HepG2 (cell line): ENCODE data around the gene ATP13A2. TPM values are rescaled to one million over a fixed set of nuclear protein-coding genes. Genes with fewer than 3 reads are reported as not detected.

Experiments
- ATAC-seq: fragments of 200-7000 bp; cut with Tn5 transposase; 3 replicates; pipeline ENCODE4 v1.9.1; 2020; ENCODE audit warnings: mild to moderate bottlenecking, moderate library complexity
- BruUV-seq: library from RNA; stranded (reverse); fragments of 400-500 nt; replicated peaks from 2 replicates; lab custom pipeline; 2021; lab: Mats Ljungman, UMichigan
- CTCF ChIA-PET: fragments of 300-600 bp; formaldehyde crosslinking; extraction: SDS; loops from one replicate; lab custom pipeline; 2021; ENCODE audit warnings: low total read pairs, inconsistent platforms, low intra/inter-chr PET ratio; lab: Yijun Ruan, JAX
- POLR2A ChIA-PET: fragments of 350-600 bp; sonication (Branson Sonifier 250); formaldehyde crosslinking; loops from one replicate; lab custom pipeline; 2020; ENCODE audit warnings: antibody characterized with exemption, inconsistent platforms; lab: Yijun Ruan, JAX
- DNase-seq: peaks from one replicate; pipeline ENCODE4 v3.0.0-alpha.2; 2015; ENCODE audit warnings: low spot score
- FAIRE-seq: peaks from 3 replicates; lab custom pipeline; 2011; peaks lifted over from hg19 to GRCh38; lab: Jason Lieb, UNC
- H2AFZ ChIP-seq: one replicate; pipeline ENCODE4 v1.6.1; 2011; ENCODE audit warnings: low read length, inconsistent platforms
- H3K27ac ChIP-seq: fragments of 300-600 bp; 3 replicates; pipeline ENCODE4 v1.8.0; 2011; ENCODE audit warnings: mixed run types, mild to moderate bottlenecking, mixed read lengths, low read length, inconsistent platforms; ENCODE audit not compliant: insufficient read depth; ENCODE audit errors: extremely low read length
- H3K27me3 ChIP-seq, 2 experiments: fragments of 200-600 bp in 1 of 2; 2 replicates in 1 of 2; 3 replicates in 1 of 2; pipeline versions ENCODE4 v1.6.0 to v1.8.0; 2011; ENCODE audit warnings: low read length in 2 of 2, mild to moderate bottlenecking in 2 of 2, moderate library complexity in 2 of 2, inconsistent platforms in 1 of 2; ENCODE audit not compliant: insufficient read depth in 2 of 2, control insufficient read depth in 1 of 2
- H3K36me3 ChIP-seq, 2 experiments: fragments of 200-600 bp in 1 of 2; replicated peaks in 1 of 2; 2 replicates in 1 of 2; 3 replicates in 1 of 2; pipeline versions ENCODE4 v1.5.1 to v1.8.0; 2011; ENCODE audit warnings: low read length in 2 of 2, inconsistent platforms in 1 of 2; ENCODE audit not compliant: insufficient read depth in 2 of 2, control insufficient read depth in 1 of 2
- H3K4me1 ChIP-seq: 2 replicates; pipeline ENCODE4 v1.5.1; 2012; ENCODE audit warnings: low read length, inconsistent platforms; ENCODE audit not compliant: insufficient read depth
- H3K4me2 ChIP-seq: 2 replicates; pipeline ENCODE4 v1.6.0; 2011; ENCODE audit warnings: low read depth, low read length, inconsistent platforms
- H3K4me3 ChIP-seq, 3 experiments: fragments of 200-600 bp in 1 of 3; sonication (generic), shearing (Covaris generic) in 1 of 3; replicated peaks in 1 of 3; 2 replicates each; pipeline ENCODE4 v1.5.1; 2011 to 2016; ENCODE audit warnings: low read length in 3 of 3, inconsistent platforms in 2 of 3, low read depth in 2 of 3, mild to moderate bottlenecking in 2 of 3, control low read depth in 1 of 3, mixed read lengths in 1 of 3; ENCODE audit not compliant: insufficient read depth in 1 of 3
- H3K79me2 ChIP-seq: one replicate; pipeline ENCODE4 v1.6.1; 2011; ENCODE audit warnings: low read length, inconsistent platforms; ENCODE audit not compliant: insufficient read depth
- H3K9ac ChIP-seq: 2 replicates; pipeline ENCODE4 v1.6.0; 2011; ENCODE audit warnings: mild to moderate bottlenecking, low read depth, low read length, inconsistent platforms; ENCODE audit not compliant: insufficient read depth
- H3K9me3 ChIP-seq: 2 replicates; pipeline ENCODE4 v1.5.1; 2012; ENCODE audit warnings: mild to moderate bottlenecking, low read length
- H4K20me1 ChIP-seq: 2 replicates; pipeline ENCODE4 v1.6.0; 2011; ENCODE audit warnings: inconsistent platforms, mild to moderate bottlenecking, low read length, moderate library complexity; ENCODE audit not compliant: insufficient read depth
- CSRNP1 ChIP-seq: sonication (generic); formaldehyde crosslinking; IDR thresholded peaks from 2 replicates; pipeline ENCODE4 v1.8.1; 2023; ENCODE audit warnings: mild to moderate bottlenecking, missing genetic modification reagents
- GFI1 ChIP-seq: sonication (generic); formaldehyde crosslinking; IDR thresholded peaks from 2 replicates; pipeline ENCODE4 v1.5.0; 2020; ENCODE audit warnings: missing genetic modification reagents, mild to moderate bottlenecking, borderline replicate concordance
- MLLT10 ChIP-seq: sonication (generic); formaldehyde crosslinking; IDR thresholded peaks from 2 replicates; pipeline ENCODE4 v1.4.0; 2020; ENCODE audit warnings: missing genetic modification reagents
- NCOA5 ChIP-seq: sonication (generic); formaldehyde crosslinking; IDR thresholded peaks from 2 replicates; pipeline ENCODE4 v1.4.0; 2020; ENCODE audit warnings: missing genetic modification reagents
- SMAD1 ChIP-seq: sonication (generic); formaldehyde crosslinking; IDR thresholded peaks from 2 replicates; pipeline ENCODE4 v1.4.0; 2020; ENCODE audit warnings: missing genetic modification reagents, low read depth, mild to moderate bottlenecking, borderline replicate concordance
- ZNF136 ChIP-seq: sonication (generic); formaldehyde crosslinking; IDR thresholded peaks from 2 replicates; pipeline ENCODE4 v1.8.1; 2022; ENCODE audit warnings: low read depth, mild to moderate bottlenecking, moderate library complexity, missing genetic modification reagents
- WGBS: methylation state at CpG from one replicate; pipeline ENCODE4 v1.1.6; 2017; ENCODE audit warnings: low lambda C conversion rate; 5-methylcytosine and 5-hydroxymethylcytosine counted together
- in situ Hi-C: cut with HindIII; loops from 2 replicates; pipeline ENCODE4 v1.10.0; 2017; ENCODE audit warnings: low pct_unique_long_range_greater_than_20kb; ENCODE audit not compliant: extremely low pct_ligation_motif_present
- intact Hi-C: fragments of 100-400 bp; cut with micrococcal nuclease; formaldehyde crosslinking; loops from one replicate; pipeline ENCODE4 v1.10.0; 2022; ENCODE audit not compliant: unreplicated experiment
- polyA plus RNA-seq, 8 experiments: library from polyadenylated mRNA; depleted of rRNA in 3 of 8; stranded (reverse) in 7 of 8; unstranded in 1 of 8; fragments of >200 nt; fragmentation: Illumina TruSeq in 4 of 8; extraction: Trizol in 4 of 8; gene quantifications; 2 replicates each; pipeline versions ENCODE4 v1.2.1 to v1.2.3, GENCODE V29; 2011 to 2016; ENCODE audit warnings: low read depth in 4 of 8, missing spikeins in 1 of 8, mixed read lengths in 1 of 8; ENCODE audit not compliant: insufficient read depth in 1 of 8
- total RNA-seq, 5 experiments: library from RNA; depleted of rRNA; stranded (reverse); fragments of >200 nt; fragmentation: Illumina TruSeq; extraction: Trizol; gene quantifications; 2 replicates each; pipeline ENCODE4 v1.2.3, GENCODE V29; 2016; ENCODE audit warnings: low read depth in 1 of 5

Gene ATP13A2
- total and polyA plus RNA-seq, 2 of the 13 experiments (the other 11 are each of a cell fraction or from before 2014, with no cell fraction given) = 13.2 to 16.2 TPM

- no peaks in the 10 kb centered on the region for H3K4me1 ChIP-seq
- 49% methylated on average over 6 of the region's 11 CpGs for WGBS
- no peak overlapping the region for H2AFZ ChIP-seq
- intact Hi-C loops (no loop called here), in situ Hi-C loops (loop anchor here (25.0 kb wide), 1 partner anchor 265 kb away; the partner anchor contains the start of gene PADI3)
- FAIRE-seq = no peak
- ChIA-PET CTCF (no interaction called here), POLR2A (no interaction called here)
- H3K4me2 ChIP-seq = no peak overlapping the region
- H3K9me3 ChIP-seq = no peaks in the 10 kb centered on the region
- no peak for DNase-seq
- BruUV-seq = no TSS peak
- H3K27ac ChIP-seq = no peak overlapping the region
- no peaks in the 10 kb centered on the region for H3K36me3 ChIP-seq
- H4K20me1 ChIP-seq = no peaks in the 10 kb centered on the region; the same call in 1 of the 2 replicates
- H3K27me3 ChIP-seq = peaks cover 1 to 4% of the 10 kb centered on the region in 2 experiments; a peak in 2 of 5 replicates
- TF ChIP-seq CSRNP1 (CRISPR knock-in tag) (no peak), MLLT10 (no peak), GFI1 (CRISPR knock-in tag) (no peak), ZNF136 (no peak), SMAD1 (CRISPR knock-in tag) (no peak), NCOA5 (CRISPR knock-in tag) (no peak)
- no peak overlapping the region for H3K4me3 ChIP-seq
- no peak for ATAC-seq
- no peaks in the 10 kb centered on the region for H3K79me2 ChIP-seq
- H3K9ac ChIP-seq = no peak overlapping the region
Observed at GRCh38 chr1:16972189-16972895, 39.4 kb downstream of the ATP13A2 start.
